GM21528 (cell line): Measurements from ENCODE around the gene HNRNPM.

Source experiments
- ATAC-seq: cut with Tn5 transposase; IDR thresholded peaks from one replicate; pipeline ENCODE4 v1.9.1; 2021; ENCODE audit warnings: mild to moderate bottlenecking, moderate library complexity; ENCODE audit not compliant: unreplicated experiment, low FRiP score

Gene HNRNPM

DNA sequence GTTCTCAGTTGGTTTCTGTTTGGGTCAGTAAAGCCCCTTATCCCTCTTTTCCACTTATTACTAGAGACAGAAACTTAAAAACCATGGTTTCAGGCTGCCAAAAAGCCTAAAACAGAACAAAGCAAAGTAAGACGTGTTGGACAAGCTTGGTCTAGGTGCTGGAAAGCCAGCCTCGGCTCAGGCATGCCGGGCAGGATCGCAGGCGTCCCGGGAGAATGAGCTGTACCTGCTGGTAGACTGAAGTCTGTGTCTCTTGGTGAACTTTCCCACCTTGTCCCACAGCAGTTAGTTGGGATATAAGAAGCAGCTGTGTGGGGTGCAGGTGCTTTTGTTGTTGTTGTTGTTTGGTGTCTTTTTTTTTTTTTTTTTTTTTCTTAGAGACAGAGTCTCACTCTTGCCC is 36.8 kb downstream of the HNRNPM start:
- ATAC-seq = no peak

DNA sequence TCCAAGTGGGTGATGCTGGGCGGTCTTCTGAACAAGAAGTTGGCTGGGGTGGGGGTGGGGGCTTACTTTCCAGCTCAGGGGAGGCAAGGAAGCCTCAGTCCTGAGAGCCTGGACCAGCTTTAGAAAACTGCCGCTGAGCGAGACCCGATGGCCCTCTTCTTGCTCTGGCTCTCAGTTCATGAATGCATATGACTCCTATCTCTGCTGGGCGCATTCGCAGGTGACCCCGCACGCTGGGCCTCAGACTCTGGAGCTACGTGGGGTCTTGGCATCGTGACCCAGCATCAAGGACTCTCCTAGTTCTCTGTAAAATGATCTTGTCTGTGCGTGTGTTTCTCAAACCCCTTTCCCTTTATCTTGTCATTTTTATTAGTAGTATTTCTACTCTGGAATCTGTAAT is 37.9 kb downstream of the HNRNPM start:
- ATAC-seq = no peak

DNA sequence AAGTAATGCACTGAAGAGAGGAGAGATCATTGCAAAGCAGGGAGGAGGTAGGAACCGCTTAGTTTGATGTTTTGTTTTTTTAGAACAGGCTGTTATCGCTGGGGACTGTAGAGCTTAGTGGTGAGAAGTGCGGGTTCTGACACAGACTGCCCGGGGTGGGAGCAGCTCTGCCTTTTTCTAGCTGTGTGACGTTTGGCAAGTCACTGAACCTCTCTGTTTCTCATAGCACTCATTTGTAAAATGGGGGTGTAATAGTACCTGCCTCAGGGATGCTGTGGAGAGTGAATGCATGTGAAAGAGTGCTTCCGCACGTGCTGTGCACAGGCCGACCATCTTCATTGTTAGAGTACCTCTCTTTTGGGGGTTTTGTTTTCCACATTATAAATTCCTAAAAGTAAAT is 38.4 kb downstream of the HNRNPM start:
- no peak for ATAC-seq

DNA sequence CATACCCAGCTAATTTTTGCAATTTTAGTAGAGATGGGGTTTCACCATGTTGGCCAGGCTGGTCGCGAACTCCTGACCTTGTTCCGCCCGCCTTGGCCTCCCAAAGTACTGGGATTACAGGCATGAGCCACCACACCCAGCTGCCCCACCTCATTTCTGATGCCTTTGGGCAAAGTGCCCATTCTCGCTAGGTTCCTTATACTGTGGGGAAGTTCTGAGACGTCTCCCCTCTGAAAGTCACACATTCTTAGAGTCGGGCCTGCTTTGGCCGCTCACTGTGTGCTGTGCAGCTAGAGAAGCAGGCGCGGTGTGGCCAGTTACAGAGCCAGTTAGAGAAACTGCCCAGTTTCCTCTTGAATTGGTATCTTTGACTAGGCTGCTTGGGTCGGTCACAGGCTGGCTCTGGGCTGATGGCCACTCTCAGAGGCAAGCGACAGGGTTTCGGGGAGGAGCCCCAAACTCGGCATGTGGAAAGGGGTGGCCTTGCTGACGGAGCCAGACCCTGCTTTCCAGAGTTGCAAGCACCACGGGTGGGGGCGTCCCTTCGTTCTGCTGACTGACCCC is 39.6 kb downstream of the HNRNPM start:
- no peak for ATAC-seq

DNA sequence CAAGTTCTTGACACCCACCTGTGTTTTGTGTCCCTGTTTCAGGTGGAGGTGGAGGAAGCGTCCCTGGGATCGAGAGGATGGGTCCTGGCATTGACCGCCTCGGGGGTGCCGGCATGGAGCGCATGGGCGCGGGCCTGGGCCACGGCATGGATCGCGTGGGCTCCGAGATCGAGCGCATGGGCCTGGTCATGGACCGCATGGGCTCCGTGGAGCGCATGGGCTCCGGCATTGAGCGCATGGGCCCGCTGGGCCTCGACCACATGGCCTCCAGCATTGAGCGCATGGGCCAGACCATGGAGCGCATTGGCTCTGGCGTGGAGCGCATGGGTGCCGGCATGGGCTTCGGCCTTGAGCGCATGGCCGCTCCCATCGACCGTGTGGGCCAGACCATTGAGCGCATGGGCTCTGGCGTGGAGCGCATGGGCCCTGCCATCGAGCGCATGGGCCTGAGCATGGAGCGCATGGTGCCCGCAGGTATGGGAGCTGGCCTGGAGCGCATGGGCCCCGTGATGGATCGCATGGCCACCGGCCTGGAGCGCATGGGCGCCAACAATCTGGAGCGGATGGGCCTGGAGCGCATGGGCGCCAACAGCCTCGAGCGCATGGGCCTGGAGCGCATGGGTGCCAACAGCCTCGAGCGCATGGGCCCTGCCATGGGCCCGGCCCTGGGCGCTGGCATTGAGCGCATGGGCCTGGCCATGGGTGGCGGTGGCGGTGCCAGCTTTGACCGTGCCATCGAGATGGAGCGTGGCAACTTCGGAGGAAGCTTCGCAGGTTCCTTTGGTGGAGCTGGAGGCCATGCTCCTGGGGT is 41.0 kb downstream of the HNRNPM start:
- no peak for ATAC-seq

DNA sequence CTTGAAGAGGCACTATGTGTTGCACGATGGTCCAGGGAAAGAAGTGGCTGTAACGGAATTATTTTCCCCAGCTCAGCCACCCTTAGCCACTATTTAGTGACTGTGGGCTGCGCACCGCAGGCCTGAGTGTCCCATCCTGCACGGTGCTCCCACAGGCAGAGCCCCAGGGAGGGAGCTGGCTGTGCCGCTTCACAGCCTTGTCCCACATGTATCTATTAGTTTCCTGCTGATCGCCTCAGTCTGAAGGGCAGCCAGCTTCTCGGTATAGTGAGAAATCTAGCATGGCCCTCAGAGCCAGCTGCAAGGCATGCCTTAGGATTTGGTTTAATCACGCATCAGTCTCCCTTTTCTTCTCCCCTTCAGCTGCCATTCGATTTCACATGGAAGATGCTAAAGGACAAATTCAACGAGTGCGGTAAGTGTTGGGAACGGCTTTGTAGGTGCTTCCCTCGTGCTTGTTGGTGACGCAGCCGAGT is 41.9 kb downstream of the HNRNPM start:
- ATAC-seq = no peak

DNA sequence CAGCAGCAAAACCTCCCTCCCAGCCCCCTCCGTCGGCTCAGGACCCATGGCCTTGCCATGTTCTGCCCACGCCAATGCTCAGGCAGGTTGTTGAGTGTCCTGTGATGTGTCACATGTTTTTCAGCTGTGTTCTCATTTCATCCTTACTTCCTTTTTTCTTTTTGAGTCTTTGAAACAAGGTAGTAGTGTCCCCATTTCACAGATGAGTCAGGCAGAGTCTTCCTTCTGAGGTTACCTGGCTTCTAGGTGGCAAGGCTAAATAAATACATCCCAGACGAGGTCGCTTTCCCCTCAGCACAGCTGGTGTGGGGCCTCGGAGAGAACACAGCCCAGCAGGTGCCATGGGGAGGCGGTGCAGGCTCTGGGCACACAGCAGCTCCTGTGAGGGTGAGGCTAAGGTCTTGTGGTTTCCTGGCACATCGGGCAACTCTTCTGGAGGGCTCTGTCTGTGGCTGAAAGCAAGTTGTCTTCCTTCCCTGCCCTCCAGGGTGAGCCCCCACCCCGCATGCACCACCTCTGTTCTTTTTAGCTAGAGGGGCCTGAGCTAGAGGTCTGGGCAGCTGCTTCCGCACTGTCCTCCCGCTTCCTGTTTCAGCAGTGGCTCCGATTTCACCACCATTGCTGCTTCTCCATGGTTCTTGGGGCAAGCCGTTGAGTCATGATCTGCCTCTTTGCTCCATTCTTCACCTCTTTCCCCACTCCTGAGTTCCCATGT is 42.5 kb downstream of the HNRNPM start:
- ATAC-seq = no peak

DNA sequence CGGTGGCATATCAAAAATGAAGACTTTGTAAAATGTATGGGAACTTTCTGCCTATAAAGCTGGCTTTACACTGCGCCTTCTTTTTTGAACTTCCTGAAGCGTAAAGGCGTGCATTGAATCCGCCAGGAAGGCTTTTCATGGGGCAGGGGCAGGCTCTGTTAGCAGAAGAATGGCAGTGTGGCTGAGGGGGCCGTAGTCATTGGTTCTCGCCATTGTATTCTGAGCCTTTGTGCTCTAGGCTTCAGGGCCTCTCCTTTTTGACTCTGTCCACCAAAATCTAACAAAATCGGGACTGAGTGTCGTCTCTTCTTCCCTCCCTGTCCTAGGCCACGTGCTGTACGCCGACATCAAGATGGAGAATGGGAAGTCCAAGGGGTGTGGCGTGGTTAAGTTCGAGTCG is 43.6 kb downstream of the HNRNPM start:
- no peak for ATAC-seq

DNA sequence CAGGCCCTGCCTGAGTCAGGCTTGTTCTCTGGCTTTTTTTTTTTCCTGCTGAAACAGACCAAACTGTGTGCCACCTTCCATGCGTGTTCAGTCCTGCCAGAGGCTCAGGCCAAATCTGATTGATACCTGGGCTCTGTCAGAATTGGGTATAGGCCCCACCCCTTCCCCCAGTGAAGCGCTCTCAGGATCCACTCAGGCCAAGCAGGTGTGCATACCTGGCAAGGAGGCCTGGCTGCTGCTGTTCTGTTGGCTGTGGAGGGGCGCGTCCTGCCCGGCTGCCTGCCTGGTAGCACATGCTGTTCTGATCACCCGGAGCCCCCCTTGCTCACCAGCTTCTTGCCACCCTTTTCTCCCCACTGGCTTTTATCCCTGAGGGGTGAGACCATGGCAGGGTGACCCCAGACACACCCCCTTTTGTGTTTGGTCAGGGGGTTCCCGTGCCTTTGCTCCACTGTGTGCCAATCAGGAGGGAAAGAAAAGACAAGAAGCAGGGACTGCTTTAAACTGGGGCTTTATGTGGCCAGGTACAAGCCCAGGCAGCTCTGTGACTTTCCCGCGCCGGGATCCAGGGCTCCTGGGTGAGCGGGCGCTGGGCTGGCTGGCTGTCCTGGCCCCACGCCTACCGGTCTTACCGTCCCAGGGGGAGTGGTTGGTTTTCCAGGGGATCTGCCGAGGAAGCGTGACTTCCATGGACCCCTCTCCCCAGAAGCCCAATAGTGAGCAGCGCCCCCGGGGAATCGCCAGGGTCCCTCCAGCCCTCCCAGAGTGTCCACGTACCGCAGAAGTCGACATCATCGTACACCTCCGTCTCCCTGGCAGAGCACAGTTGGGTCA is 45.0 kb downstream of the HNRNPM start:
- ATAC-seq = no peak

DNA sequence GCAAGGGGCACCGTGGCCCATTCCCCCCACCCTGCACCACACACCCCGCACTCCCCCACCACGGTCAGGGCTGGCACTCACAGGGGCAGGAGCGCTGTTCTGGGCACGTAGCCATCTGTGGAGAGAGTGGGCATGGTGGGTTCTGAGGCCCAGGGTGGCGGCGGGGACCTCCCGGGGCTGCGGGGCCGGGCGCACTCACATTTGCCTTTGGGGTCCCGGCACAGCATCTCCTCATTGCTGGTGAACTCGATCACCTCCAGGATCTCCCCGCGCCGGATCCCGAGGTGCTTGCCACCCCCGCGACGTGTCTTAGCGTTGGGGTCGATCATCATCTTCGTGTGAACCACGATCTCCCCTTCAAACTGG is 45.6 kb downstream of the HNRNPM start:
- no peak for ATAC-seq

DNA sequence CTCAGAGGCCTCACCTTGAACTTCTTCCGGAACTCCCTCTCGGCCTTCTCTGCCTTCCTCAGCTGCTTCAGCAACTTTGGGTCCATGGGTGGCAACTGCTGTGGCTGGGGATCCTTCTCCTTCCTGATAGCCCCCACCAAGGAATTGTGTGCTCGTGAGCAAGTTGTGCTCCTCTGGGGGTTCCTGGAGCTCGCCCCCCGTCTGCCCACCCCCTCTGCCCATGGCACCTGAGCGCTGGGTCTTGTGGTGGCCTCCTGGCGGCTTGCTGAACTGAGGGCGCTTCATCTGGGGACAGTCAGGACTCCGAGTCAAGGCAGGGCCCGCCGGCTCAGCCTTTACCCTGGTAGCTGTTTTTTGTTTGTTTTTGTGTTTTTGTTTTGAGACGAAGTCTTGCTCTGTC is 46.1 kb downstream of the HNRNPM start:
- ATAC-seq = no peak

DNA sequence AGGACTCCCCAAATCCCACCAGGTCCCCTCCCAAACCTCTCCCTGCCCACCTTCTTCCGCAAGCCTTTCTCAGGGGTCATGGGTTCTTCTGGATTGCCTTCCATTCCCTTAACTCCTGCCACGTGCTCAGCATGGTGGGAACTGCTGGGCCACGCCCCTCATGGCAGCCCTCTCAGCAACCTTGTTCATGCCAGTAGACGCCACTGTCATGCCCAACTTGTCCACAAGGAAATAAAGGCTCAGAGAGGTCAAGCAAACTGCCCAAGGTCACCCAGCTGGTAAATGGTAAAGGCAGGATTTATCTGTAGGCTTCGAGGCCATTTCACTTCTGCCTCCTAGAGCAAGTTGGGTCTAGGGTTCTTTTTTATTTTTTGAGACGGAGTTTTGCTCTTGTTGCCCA is 46.8 kb downstream of the HNRNPM start:
- ATAC-seq = no peak

DNA sequence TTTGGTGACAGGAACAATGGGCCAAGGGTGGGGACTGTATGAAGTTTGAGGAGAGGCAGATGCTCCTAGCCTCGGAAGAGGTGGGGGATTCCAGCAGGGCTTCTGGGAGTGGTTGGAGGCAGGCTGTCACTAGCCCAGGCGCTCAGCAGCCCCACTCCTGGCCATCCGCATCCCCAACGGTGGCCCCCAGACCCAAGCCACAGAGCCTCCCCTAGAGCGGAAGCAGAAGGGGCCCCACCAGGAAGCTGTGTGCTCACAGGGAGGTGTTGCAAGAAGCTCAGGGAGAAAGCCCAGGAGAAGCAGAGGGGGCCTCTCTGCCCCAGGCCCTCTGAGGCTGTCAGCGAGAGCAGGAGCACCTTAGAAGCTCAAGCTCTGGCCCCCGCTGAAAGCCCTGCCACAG is 49.4 kb downstream of the HNRNPM start:
- no peak for ATAC-seq

DNA sequence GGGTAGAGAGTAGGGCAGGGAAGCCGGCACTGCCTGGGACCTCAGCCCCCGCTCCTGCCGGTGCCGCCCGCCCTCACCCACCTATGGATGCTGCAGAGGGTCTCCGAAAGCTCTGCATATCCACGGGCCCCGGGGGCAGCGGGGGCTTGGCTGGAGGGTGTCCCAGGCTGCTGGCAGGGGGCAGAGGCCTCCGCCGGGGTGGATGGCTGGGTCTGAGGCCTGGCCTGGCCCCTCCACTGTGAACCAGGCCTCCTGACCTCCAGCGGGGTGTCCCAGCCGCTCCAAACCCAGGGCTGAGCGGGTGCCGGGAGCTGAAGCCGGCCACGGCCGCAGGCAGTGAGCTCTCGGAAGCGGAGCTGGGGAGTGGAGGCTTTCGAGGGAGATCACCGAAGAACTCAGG is 53.5 kb downstream of the HNRNPM start:
- ATAC-seq = no peak

DNA sequence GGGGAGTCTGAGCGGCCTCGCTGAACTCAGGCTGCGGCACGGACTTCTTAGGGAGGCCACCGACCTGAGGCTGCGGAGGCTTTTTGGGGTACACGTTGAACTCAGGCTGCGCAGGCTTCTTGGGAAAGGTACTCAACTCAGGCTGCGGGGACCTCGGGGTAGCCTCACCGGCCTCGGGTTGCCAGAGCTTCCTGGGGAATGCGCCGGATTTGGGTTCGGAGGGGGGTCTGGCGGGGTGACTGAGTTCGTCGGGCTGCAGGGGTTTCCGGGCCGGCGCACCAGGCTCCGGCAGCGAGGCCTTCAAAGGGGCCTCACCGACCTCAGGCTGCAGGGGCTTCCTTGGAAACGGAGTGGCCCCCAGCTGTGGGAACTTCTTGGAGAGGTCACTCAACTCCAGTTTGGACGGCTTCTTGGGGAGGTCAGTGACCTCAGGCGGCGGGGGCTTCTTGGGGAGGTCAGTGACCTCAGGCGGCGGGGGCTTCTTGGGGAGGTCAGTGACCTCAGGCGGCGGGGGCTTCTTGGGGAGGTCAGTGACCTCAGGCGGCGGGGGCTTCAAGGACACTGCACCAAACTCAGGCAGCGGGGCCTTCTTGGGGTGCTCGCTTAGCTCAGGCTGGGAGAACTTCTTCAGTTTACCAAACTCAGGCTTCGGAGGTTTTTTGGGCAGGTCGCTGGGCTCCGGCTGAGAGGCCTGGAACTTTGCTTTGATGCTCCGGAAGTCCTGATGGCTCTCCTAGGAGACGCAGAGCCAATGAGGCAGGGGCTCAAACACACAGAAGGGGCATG is 54.5 kb downstream of the HNRNPM start:
- no peak for ATAC-seq

DNA sequence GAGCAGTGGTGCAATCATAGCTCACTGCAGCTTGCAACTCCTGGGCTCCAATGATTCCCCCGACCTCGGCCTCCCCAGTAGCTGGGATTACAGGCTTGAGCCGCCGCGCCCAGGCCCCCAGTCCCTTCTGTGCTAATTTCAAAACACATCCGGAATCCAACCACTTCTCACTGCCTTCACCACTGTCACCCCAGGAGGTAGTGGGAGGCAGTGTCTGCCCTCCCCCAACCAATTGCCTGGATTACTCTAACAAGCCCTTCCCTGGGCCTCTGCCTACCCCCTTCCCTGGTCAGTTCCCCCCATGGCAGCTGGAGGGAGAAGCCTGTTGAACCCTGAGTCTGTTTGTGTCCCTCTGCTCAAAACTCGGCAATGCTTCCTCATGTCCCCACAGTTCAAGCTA is 55.4 kb downstream of the HNRNPM start:
- no peak for ATAC-seq

DNA sequence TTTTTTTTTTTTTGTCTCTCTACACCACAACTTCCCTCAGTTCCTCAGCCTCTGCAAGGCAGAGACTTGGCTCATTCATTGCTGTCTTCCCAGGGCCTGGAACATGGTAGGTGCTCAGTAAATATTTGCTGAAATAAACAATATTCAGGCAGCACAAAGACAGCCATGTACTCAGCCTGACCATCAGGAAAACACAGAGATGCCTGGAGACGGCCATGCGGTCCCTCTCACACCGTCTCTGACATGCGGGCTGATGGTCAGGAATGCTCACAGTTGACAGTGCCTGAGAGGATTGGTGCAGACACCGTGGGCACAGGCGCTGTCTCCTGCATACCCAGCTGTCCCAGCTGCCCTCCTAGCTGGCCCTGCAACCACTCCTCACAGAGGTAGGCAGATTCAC is 56.7 kb downstream of the HNRNPM start:
- ATAC-seq = no peak

DNA sequence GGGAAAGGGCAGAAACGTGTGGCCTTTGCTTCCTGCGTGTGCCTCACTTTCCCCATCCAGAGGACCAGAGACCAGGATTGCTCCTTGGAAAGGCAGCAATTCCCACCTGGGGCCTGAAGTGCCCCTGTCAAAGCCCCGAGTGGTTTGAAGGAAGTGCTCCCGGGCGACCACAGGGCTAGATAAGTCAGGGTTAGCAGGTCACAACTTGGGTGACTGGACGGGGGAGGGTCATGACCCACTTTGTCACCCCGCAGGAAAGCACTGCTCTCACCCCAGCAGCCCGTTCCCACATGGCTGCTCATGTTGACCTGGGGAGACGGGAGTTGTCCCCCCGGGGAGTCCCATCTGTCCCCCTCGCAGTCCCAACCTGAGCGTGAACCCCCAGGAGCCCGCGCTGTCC is 57.2 kb downstream of the HNRNPM start:
- no peak for ATAC-seq

DNA sequence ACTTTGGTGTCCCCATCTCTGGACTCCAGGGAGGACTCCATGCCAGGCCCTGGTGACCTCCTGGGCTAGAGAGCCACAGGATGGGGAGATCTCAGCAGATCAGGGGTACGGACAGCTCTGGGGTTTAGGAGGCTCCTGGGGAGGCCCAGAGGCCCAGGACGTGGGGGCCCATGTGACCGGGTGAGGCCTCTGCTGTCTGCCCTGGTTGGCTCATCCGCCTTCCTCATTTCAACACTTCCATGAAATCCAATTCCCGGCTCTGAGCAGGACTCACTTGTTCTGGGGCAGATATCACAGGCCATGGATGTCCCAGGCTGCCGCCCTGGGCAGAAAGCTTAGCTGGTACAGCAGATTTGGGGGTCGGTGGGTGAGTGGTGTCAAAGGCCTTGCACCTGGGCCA is 58.7 kb downstream of the HNRNPM start:
- ATAC-seq = no peak

DNA sequence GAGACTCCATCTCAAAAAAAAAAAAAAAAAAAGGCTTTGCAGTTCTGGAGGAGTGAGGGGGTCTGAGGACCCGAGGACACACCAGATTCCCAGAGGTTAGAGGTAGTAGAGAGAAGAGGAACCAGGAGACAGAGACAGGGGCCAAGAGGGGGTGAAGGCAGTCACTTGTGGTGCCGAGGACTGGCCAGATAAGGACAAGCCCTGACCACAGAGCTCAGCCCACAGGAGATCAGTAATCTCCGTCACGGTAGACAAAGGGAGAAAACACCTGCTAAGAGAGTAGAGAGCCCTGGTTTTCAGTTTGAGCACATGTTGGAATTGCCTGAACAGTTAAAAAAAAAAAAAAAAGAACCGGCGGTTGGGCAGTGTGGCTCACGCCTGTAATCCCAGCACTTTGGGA is 59.4 kb downstream of the HNRNPM start:
- ATAC-seq = no peak
